Prostate gland (tissue), 2 donors: ENCODE measurements around the gene FGD5. TPM values are rescaled to one million over a fixed set of nuclear protein-coding genes. Genes with fewer than 3 reads are reported as not detected.
A peak's percentile ranks its signal among the peaks of the same experiment; 100 is the strongest.

ENCODE experiments used
- DNase-seq: peaks from one replicate; pipeline ENCODE4 v3.0.0-alpha.2; 2019; ENCODE audit warnings: low spot score
- H3K27ac ChIP-seq, 2 donors: fragments of 200-600 bp; sonication (generic); 2 replicates each; pipeline ENCODE4 v1.5.1; 2017 to 2019
- H3K27me3 ChIP-seq: fragments of 200-600 bp; sonication (generic); replicated peaks from 2 replicates; pipeline ENCODE4 v1.5.1; 2019; ENCODE audit not compliant: insufficient read depth
- H3K36me3 ChIP-seq, 2 donors: fragments of 200-600 bp; sonication (generic); 1 replicate in 1 of 2; 2 replicates in 1 of 2; pipeline versions ENCODE4 v1.5.1 to v1.8.1; 2017 to 2019
- H3K4me1 ChIP-seq: fragments of 200-600 bp; sonication (generic); replicated peaks from 2 replicates; pipeline ENCODE4 v1.5.1; 2019
- H3K4me3 ChIP-seq, 2 donors: fragments of 200-600 bp; sonication (generic); 2 replicates each; pipeline ENCODE4 v1.5.1; 2017 to 2019
- H3K9me3 ChIP-seq: fragments of 200-600 bp; sonication (generic); 2 replicates; pipeline ENCODE4 v1.5.1; 2017
- POLR2A ChIP-seq: fragments of 450-650 bp; IDR thresholded peaks from one replicate; pipeline ENCODE4 v1.6.1; 2016; ENCODE audit warnings: antibody characterized with exemption, mild to moderate bottlenecking
- POLR2AphosphoS5 ChIP-seq: sonication (generic); formaldehyde crosslinking; IDR thresholded peaks from one replicate; pipeline ENCODE4 v1.6.1; 2017; ENCODE audit warnings: antibody characterized with exemption
- WGBS: methylation state at CpG from one replicate; pipeline ENCODE4 v1.1.5; 2018; 5-methylcytosine and 5-hydroxymethylcytosine counted together
- intact Hi-C: fragments of 100-400 bp; cut with DNase I; formaldehyde crosslinking; loops from one replicate; pipeline ENCODE4 v1.14.2; 2022
- total RNA-seq, 2 donors: library from RNA; depleted of rRNA; stranded (reverse); fragments of >200 nt; gene quantifications; one replicate each; pipeline ENCODE4 v1.1.0, GENCODE V29; 2016
- TF ChIP-seq, protein P1 (sequence below), 4 experiments: fragments of 200-600 bp in 2 of 4; fragments of 450-650 bp in 2 of 4; sonication (generic) in 2 of 4; IDR thresholded peaks; 1 replicate in 3 of 4; 2 replicates in 1 of 4; pipeline ENCODE4 v1.5.1; 2016 to 2019; ENCODE audit warnings: antibody characterized with exemption in 4 of 4, mild to moderate bottlenecking in 2 of 4, moderate library complexity in 2 of 4

FGD5 gene
- total RNA-seq, 2 donors from 2014 or later = 4.5 to 15.8 TPM

- no peak overlapping the region for H3K27ac ChIP-seq
- no peaks in the 10 kb centered on the region for H3K36me3 ChIP-seq
- intact Hi-C loops = no loop called here
- 59% methylated on average over 10 of the region's 10 CpGs for WGBS
- H3K4me3 ChIP-seq = no peak overlapping the region
- no peaks in the 10 kb centered on the region for H3K4me1 ChIP-seq
- DNase-seq = no peak
- H3K27me3 ChIP-seq = no peaks in the 10 kb centered on the region
- H3K9me3 ChIP-seq = no peaks in the 10 kb centered on the region
- TF ChIP-seq POLR2A (no peak), POLR2AphosphoS5 (no peak)
- TF ChIP-seq, protein P1, sequence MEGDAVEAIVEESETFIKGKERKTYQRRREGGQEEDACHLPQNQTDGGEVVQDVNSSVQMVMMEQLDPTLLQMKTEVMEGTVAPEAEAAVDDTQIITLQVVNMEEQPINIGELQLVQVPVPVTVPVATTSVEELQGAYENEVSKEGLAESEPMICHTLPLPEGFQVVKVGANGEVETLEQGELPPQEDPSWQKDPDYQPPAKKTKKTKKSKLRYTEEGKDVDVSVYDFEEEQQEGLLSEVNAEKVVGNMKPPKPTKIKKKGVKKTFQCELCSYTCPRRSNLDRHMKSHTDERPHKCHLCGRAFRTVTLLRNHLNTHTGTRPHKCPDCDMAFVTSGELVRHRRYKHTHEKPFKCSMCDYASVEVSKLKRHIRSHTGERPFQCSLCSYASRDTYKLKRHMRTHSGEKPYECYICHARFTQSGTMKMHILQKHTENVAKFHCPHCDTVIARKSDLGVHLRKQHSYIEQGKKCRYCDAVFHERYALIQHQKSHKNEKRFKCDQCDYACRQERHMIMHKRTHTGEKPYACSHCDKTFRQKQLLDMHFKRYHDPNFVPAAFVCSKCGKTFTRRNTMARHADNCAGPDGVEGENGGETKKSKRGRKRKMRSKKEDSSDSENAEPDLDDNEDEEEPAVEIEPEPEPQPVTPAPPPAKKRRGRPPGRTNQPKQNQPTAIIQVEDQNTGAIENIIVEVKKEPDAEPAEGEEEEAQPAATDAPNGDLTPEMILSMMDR (IDR thresholded peaks at IDR 0.05) = no peak
Measured at GRCh38 chr3:14913071-14913925, 94.5 kb downstream of the FGD5 start.

GRCh38 chr3:14913926-14914778, 95.4 kb downstream of the FGD5 start:
- no peak for DNase-seq
- WGBS = 80% methylated on average over 14 of the region's 14 CpGs
- H3K4me3 ChIP-seq = no peak overlapping the region
- no peaks in the 10 kb centered on the region for H3K9me3 ChIP-seq
- no peaks in the 10 kb centered on the region for H3K4me1 ChIP-seq
- intact Hi-C loops = no loop called here
- H3K27me3 ChIP-seq = no peaks in the 10 kb centered on the region
- no peaks in the 10 kb centered on the region for H3K36me3 ChIP-seq
- no peak for TF ChIP-seq POLR2AphosphoS5
- TF ChIP-seq POLR2A = no peak
- TF ChIP-seq, protein P1 (IDR thresholded peaks at IDR 0.05) = no peak
- H3K27ac ChIP-seq = no peak overlapping the region

GRCh38 chr3:14914779-14915117, 96.0 kb downstream of the FGD5 start:
- Histone ChIP-seq H3K27ac (no peak overlapping the region), H3K27me3 (no peaks in the 10 kb centered on the region), H3K4me1 (no peaks in the 10 kb centered on the region), H3K9me3 (no peaks in the 10 kb centered on the region), H3K4me3 (no peak overlapping the region), H3K36me3 (no peaks in the 10 kb centered on the region)
- TF ChIP-seq POLR2AphosphoS5 (no peak), POLR2A (no peak)
- TF ChIP-seq, protein P1 (IDR thresholded peaks at IDR 0.05) = no peak
- 65% methylated on average over 6 of the region's 6 CpGs for WGBS
- no peak for DNase-seq
- intact Hi-C loops = no loop called here

- no peak for DNase-seq
Measured at GRCh38 chr3:14915636-14916222, 97.0 kb downstream of the FGD5 start.

More at GRCh38 chr3:14915636-14916222, 97.0 kb downstream of the FGD5 start:
- no peaks in the 10 kb centered on the region for H3K4me1 ChIP-seq
- TF ChIP-seq, protein P1 (IDR thresholded peaks at IDR 0.05) = peak in 2 of 4 experiments; percentile 18 to 29
- TF ChIP-seq POLR2AphosphoS5 (no peak), POLR2A (no peak)
- H3K27me3 ChIP-seq = no peaks in the 10 kb centered on the region
- H3K27ac ChIP-seq = no peak overlapping the region
- H3K36me3 ChIP-seq = no peaks in the 10 kb centered on the region
- 83% methylated on average over 3 of the region's 3 CpGs for WGBS
- H3K4me3 ChIP-seq = no peak overlapping the region
- intact Hi-C loops = no loop called here
- H3K9me3 ChIP-seq = no peaks in the 10 kb centered on the region
